Measurements from ENCODE around the gene GLT1D1.

GLT1D1 gene

DNA sequence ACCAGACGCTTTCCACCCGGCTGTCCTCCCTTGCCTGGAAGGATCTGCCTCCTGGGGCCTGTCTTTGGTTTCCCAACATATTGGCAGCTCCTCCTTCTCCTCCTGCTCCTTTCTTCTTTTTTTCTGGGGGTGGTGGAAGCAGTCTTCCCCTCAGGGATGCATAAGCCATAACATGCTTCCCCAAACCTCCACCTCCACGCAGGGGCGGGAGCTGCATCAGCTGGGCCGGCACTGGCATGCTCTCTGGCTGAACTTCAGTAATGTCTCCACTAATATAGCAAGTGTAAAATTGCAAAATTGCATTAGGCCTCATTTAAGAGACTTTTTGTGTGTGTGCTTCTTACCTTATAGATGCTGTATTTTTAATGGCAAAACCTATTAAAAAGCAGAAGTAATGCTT lies 58.6 kb downstream of the GLT1D1 start:
- no peak for DNase-seq (ENCODE audit: low read depth in 1 of 2, low spot score in 1 of 2)

DNA sequence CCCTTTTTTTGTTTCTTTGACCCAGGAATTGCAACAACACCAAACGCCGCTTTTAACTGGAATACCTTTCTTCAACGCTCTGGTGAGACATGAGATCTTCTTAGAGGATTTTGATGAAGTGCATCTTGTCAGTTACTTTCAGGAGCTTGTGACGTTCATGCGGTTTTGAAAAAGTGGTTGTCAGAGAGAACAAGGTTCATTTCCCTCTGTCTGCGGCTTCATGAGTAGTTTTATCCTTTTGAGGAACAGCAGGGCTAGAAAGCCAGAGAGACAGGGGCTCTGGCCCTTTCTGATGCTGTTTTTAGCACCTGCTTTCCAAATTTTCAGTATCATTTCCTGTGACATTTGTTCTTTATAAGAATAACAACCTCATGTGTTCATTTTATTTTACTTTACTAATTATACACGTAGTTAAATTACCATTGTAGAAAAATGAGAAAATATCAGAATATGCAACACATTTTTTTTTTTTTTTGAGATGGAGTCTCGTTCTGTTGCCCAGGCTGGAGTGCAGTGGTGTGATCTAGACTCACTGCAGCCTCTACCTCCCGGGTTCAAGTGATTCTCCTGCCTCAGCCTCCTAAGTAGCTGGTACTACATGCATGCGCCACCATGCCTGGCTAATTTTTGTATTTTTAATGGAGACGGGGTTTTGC lies 61.8 kb downstream of the GLT1D1 start:
- DNase-seq (ENCODE audit: low read depth in 1 of 2, low spot score in 1 of 2), result no peak

DNA sequence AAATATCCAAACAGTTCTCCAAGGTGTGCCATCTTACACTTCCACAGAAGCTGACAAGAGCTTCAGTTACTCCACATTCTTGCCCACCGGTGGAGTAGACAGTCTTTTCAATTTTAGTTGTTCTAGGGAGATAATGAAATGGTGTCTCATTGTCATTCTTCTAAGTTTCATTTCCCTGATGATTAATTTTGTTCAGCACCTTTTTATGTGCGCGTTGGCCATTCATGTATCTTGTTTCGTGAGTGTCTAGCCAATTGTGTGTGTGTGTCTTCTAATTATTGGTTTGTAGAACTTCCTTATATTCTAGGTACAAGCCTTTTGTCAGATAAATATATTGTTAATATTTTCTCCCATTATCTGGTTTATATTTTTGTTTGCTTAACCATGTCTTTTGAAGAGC lies 63.1 kb downstream of the GLT1D1 start:
- no peak for DNase-seq (ENCODE audit: low read depth in 1 of 2, low spot score in 1 of 2)

DNA sequence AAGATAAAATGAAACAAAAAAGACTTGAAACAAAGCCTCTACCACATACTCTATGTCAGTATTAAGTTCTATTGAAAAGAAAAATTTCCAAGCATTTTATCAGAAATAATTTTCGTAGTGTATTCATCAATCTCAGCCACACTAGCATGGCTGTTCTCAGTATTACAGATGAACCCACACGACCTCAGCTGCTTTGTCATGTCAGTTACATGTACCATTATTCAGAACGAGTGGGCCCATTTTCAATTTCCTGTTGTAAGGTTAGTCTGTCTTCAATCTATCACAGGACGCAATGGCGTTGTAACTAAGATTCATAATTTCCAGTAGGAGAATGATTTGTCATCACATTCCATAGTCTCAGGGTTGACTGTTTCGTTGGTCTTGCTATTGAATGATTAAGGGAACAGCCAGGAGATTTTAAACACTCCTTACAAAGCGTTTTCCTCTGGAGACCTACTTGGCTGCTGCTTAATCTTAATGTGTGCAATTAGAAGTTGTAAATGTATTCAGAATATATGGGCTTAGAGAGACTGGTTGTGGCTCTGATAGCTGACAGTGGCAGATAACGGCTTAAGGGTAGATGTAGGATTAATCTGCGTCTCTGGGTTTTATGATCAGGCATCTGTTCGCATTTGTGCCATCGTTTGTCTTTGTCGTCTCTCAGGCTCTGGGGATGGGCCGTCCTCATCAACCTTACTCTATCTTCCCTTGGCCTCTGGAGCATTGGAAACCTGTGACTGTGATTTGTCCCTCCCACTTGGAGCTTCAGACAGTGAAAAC lies 65.4 kb downstream of the GLT1D1 start:
- no peak for DNase-seq (ENCODE audit: low read depth in 1 of 2, low spot score in 1 of 2)

DNA sequence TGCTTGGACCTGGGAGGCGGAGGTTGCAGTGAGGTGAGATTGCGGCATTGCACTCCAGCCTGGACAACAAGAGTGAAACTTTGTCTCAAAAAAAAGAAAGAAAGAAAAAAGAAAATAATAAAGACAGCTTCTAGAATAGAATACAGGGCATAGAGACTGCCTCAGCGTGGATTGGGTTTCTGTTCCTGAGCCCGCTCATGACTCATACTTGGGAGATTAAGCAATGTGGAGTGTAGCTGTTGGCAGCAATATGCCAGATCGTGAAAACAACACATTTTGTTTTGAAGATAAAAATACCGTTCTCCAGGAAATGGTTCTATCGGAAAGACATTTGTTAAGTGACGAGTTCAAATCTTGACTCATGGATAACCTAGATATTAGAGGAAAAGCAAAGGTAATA lies 67.2 kb downstream of the GLT1D1 start:
- no peak for DNase-seq (ENCODE audit: low read depth in 1 of 2, low spot score in 1 of 2)

DNA sequence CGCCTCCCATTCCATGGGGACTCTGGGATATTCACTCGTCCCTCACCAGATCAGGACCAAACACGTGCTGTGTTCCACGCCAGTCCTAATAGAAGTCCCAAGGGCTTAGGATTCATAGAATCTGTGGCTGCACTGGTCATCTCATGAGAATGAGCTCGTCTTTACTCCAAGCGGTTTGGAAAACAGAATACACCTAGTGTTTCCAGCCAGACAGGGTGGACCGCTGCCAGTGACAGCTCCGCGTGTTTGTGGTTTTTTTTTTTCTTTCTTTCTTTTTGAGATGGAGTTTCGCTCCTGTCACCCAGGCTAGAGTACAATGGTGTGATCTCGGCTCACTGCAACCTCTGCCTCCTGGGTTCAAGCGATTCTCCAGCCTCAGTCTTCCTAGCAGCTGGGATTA lies 75.1 kb downstream of the GLT1D1 start:
- no peak for DNase-seq (ENCODE audit: low read depth in 1 of 2, low spot score in 1 of 2)

DNA sequence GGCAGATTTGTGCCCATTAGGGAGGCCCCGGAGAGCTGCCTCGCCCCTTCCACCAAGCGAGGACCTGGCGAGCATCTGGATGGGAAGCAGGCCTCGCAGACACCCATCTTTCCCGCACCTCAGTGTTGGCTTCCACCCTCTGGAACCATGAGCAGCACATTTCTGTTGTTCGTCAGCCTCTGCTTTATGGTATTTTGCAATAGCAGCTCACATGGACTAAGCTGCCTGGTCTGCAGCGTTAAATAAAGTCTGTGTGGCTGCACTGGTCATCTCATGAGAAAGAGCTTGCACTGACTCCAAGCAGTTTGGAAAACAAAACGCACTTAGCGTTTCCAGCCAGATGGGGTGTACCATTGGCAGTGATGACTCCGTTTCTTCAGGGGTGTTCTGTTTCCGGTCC lies 75.8 kb downstream of the GLT1D1 start:
- DNase-seq (ENCODE audit: low read depth in 1 of 2, low spot score in 1 of 2), result no peak

DNA sequence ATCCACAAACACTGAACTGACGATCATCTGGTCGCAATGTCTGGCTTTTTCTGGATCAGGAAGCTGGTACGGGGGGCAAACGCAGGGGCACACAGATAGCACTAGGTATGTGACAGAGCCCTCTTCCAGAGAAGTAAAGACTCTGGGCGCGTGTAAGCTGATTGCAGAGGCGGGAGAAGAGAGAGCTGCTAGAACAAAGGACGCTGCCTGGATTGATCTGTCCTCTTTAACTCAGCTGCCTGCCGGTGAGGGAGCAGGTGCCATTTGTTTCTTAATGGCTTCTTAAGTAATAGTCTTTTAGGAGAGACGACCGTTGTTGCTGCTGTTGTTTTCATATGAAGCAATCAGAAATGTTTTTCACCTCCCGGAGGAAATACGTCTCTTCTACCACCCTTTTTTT lies 77.3 kb downstream of the GLT1D1 start:
- DNase-seq (ENCODE audit: low read depth in 1 of 2, low spot score in 1 of 2), result no peak

DNA sequence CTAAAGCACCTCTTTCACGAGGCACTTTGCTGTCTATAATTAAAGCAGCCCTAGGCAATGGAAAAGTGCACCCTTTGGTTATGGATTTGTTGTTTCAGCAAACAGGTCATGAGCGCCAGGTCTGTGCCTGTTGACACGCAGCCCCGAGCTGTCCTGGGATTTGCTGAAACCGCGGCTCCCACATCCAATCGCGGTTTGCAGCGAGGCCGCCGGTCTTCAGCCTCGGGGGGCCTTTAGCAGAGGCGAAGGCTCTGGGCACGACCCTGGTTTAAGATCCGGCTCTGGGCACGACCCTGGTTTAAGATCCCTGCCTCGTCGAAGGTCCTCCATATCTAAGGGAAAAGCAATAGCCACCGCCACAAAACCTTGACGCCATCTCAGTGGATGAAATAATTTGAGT lies 79.2 kb downstream of the GLT1D1 start:
- no peak for DNase-seq (ENCODE audit: low read depth in 1 of 2, low spot score in 1 of 2)

DNA sequence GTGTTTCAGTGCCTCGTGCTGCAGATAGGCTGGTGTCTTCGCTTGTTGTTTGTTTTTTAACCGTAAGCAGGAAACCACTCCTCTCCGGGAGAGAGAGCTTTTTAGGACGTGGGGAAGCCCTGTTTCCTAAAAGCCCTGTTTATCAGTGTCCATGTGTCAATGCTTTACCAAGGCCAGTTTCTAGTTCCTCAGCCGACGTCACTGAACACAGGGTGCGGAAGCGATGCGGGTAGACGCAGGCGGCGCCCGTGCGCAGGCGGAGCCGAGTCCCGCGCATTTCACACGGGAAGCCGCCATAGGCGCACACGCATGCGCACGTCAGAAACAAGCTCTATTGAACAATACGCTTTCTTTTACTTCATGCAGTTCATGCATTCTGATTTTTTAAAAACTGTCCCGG lies 79.8 kb downstream of the GLT1D1 start:
- no peak for DNase-seq (ENCODE audit: low read depth in 1 of 2, low spot score in 1 of 2)

DNA sequence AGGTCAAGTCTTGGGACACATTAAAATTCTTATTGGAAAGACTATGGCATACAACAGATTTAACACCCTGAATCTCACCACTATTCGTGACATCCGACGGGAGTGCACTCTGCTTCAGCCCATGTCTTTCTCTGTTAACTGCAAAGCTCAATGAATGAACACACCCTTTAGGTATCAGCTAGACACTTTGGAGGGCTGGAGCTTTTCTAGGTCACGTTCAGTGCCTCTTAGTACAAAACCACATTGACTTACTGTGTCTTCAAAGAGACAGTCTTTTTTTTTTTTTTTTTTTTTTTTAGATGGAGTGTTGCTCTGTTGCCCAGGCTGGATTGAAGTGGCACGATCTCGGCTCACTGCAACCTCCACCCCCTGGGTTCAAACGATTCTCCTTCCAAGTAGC lies 80.6 kb downstream of the GLT1D1 start:
- DNase-seq (ENCODE audit: low read depth in 1 of 2, low spot score in 1 of 2), result no peak

DNA sequence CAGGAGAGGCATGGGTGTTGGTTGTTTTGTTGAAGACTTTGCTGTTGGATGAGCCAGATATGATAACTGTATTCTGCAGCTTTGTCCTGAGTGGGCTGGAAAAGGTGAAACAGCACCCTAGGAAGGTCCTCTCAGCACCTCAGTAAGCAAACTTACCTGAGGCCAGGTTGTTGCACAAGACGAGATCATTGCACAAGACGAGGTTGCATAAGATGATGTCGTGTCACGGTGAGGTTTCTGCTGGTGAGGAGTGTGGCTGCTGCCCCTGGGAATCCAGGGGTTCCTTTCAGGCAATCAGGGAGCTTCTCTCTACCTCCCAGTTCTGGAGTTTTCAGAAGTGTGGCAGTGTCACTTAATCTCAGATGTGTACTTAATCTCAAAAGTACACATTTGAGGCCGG lies 85.6 kb downstream of the GLT1D1 start:
- DNase-seq (ENCODE audit: low read depth in 1 of 2, low spot score in 1 of 2), result no peak

DNA sequence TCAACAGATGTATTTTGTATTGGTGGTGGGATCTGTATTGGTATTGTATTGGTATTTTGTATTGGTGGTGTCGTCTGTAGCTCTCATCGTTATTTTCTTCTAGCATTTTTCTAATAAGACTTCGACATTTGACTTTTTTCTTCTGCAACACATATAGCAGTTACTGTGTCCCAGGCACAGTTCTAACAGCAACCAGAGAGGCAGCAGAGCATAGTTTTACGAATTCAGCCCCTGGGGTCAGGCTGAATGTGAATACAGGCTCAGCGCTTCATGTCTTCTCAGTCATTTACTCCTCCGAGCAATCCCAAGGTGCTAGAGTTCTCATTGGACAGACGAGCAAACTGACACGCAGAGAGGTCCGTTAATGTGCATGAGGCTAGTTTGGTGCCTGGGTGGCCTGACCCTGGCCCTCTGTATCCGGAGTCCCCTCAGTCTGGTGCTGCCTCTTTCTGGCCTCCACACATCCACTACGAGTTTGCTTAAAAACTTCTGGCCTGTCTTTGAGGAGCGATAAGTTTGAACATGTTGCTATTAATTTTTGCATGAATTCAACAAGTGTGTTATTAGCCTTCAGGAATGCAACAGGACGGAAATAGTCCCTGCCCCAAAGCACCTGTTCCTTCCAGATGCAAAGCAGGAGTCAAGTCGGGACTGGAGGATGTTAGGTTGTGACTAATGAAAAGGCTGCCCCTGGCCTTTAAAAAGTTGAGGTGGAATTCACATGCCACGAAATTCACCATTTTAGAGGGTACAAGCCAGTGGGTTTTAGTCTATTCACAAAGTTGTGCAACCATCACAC lies 87.0 kb downstream of the GLT1D1 start:
- no peak for DNase-seq (ENCODE audit: low read depth in 1 of 2, low spot score in 1 of 2)

DNA sequence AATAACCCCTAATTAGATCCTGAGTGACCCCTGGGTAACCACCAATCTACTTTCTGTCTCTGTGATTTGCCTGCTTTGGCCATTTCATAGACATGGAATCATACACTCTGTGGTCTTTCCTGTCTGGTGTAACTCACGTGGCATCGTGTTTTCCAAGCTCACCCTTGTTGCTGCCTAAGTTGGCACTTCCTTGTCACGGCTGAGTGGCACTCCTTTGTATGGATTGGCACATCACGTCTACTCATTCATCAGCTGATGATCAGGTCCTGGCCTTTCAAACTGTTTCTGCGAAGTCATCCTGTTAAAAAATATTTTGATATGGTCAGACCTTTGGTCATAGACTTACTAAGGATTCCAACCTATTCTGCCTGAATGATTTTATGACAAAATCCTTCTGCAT lies 87.7 kb downstream of the GLT1D1 start:
- no peak for DNase-seq (ENCODE audit: low read depth in 1 of 2, low spot score in 1 of 2)

DNA sequence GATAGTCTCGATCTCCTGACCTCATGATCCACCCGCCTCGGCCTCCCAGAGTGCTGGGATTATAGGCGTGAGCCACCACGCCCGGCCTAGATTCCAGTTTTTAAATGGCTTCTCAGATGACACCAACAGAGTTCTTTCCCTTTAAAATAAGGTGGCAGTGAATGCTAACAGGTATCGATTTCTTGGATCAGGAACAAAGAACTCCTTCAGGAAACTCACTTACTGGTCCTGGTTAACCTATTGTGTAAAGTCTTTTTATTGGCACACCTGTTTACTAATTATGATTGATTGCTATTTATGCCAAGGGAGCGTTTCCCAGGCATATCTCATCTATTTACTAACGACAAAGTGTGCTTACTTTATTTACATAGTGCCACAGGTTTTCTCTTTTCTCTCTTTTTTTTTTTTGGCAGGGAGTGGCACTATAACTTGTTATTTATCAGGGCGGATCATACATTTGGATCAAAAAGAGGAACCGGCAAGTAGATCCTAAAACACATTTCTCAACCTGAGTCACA lies 89.7 kb downstream of the GLT1D1 start:
- DNase-seq (ENCODE audit: low read depth in 1 of 2, low spot score in 1 of 2), result no peak

DNA sequence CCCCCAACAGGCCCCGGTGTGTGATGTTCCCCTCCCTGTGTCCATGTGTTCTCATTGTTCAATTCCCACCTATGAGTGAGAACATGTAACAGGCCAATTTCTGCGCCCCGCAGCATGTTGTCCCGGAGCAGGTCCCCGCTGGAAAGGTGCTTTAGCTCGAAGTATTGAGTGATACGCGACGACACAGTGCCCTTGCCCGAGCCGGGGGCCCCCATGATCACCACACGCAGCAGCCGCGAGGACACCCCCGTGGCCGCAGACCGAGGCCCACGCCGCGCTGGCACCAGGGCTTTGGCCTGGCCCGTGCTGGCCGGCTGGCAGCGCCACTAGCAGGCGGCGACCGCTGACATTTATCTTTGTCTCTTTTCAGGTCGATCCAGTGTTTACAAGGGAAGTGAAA lies 91.7 kb downstream of the GLT1D1 start:
- no peak for DNase-seq (ENCODE audit: low read depth in 1 of 2, low spot score in 1 of 2)

DNA sequence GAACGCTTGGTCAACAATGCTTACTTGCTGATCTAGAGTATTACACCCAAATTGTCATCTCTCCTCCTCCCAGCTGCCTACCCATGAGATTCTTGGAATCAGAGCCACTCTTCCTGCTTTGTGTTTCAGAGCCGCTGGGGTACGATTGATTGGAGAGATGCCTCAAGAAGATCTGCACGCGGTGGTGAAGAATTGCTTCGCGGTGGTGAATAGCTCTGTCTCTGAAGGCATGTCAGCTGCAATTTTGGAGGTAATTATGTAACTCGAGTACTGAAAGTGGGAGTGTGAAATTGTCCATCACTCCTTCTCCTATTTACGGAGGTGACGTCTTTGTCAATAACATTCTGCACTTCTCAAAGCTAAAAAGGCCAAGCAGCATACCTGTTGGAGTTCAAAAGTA lies 93.9 kb downstream of the GLT1D1 start:
- no peak for DNase-seq (ENCODE audit: low read depth in 1 of 2, low spot score in 1 of 2)

DNA sequence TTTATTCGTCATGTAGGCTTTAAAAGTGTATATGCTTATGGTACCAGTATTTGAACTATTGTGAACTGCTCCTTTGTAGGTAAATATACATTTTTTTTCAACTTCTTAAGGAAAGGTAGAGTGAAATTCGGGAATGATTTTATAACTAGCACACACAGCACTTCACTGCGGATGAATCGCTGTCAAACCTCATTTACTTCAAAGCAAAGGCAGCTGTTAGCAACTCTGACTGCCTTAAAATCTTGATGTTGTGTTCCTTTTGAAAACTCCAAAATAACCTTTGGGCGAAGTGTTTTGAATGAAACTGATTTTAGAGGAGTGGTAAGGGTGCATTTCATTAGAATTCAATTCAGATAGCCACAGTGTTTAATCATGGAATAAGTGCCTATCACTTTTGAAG lies 95.8 kb downstream of the GLT1D1 start:
- DNase-seq (ENCODE audit: low read depth in 1 of 2, low spot score in 1 of 2), result no peak

DNA sequence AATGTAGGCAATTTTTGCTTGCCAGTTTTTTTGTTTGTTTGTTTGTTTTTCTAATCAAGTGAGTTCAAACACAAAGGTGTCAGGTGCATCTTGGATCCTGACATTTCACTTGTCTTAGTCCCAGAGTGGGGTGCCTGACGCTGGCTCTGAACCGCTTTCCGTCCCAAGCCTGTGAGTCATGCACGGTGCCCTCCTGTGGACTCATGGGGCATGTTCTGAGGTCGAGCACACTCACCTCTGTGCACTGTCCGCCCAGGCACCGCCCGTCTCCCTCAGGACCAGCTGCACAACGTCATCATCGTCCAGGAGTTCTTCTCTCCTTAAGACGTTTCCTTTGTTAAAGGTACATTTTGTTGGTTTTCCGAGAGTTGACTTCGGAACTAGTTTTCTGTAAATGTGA lies 98.2 kb downstream of the GLT1D1 start:
- no peak for DNase-seq (ENCODE audit: low read depth in 1 of 2, low spot score in 1 of 2)

DNA sequence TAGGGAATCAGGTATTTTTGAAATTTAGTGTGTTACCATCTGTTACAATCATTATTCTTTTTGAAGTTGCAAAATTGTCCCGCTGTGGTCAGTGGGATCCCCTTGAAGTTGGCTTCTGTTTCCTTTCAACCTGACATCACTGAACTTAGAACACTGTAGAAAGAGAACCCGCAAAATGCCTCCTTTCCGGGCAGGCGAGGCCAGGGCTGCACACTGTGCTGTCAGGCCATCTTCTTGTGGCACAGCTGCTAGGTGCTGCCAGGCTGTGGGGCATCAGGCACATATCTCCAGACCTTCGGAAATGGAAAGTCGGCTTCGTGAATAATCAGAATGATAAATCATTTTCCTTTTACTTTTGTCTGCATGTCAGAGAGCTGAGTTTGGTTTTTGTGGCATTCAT lies 103.5 kb downstream of the GLT1D1 start:
- no peak for DNase-seq (ENCODE audit: low read depth in 1 of 2, low spot score in 1 of 2)

DNA sequence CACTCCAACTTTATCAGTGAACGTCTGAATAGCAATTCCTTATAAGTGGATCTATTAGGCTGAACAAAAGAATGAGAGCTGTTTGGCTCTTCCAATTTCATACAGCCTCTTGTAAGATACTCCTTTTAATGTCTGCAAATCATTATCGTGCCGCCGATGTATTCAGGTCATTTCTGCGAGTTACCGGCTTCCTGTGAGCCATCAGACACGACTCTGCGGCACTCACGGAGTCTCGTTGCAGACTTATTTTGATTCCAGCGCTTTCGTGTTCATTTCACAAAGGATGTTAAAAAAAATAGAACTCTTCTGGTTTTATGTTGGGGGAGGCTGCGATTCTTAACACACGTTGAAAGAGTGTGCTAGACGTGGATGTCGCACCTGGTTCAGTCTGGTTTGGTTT lies 106.6 kb downstream of the GLT1D1 start:
- no peak for DNase-seq (ENCODE audit: low read depth in 1 of 2, low spot score in 1 of 2)

DNA sequence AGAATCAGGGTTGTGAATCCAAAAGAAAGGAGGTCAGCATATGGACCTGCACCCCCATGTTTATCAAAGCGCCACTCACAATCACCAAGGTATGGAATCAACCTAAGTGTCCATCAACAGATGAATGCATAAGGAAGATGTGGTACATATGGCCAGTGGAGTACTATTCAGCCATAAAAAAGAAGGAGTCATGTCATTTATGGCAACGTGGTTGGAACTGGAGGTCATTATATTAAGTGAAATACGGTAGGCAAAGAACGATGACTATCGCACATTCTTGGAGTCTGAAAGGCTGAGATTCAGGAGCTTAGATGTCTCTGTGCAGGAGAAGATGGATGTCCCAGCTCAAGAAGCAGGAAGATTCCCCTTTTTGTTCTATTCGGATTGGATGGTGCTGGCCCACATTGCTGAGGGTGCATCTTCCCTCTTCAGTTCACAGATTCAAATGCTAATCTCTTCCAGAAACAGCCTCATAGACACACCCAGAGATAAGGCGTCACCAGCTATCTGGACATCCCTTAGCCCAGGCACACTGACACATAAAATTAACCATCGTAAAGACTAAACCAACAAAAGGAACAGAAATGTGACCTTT lies 108.1 kb downstream of the GLT1D1 start:
- no peak for DNase-seq (ENCODE audit: low read depth in 1 of 2, low spot score in 1 of 2)

Measured in stimulated activated CD4-positive, alpha-beta T cell treated with anti-CD3 and anti-CD28 coated beads, Interleukin-15, amount 100 ng/mL, for 1 hour (primary cell).